ENCODE data around the gene EFNA5.

- TF ChIP-seq POLR2A (IDR thresholded peaks at IDR 0.05; ENCODE audit: low read depth, low read length) (no peak), POLR2AphosphoS5 (IDR thresholded peaks at IDR 0.05; ENCODE audit: low read depth, low read length) (no peak), SPI1 (IDR thresholded peaks at IDR 0.05; ENCODE audit: low read depth, low read length) (no peak), TAF1 (IDR thresholded peaks at IDR 0.05; ENCODE audit: low read depth, low read length) (no peak), PAX5 (IDR thresholded peaks at IDR 0.05; ENCODE audit: insufficient read depth, low read length, severe bottlenecking) (no peak), POU2F2 (IDR thresholded peaks at IDR 0.05; ENCODE audit: low read depth, low read length) (no peak)
Measured at GRCh38 chr5:107402434-107403227, 268.1 kb downstream of the EFNA5 start.
